ENCODE data around the gene ZBTB21.

The ZBTB21 gene

GRCh38 chr21:41948901-41949300 lies 61.3 kb downstream of the ZBTB21 start:
- no peak for DNase-seq

GRCh38 chr21:41948078-41948895 lies 61.9 kb downstream of the ZBTB21 start:
- no peak for DNase-seq

GRCh38 chr21:41945982-41946381 lies 64.2 kb downstream of the ZBTB21 start:
- DNase-seq, result no peak

DNA sequence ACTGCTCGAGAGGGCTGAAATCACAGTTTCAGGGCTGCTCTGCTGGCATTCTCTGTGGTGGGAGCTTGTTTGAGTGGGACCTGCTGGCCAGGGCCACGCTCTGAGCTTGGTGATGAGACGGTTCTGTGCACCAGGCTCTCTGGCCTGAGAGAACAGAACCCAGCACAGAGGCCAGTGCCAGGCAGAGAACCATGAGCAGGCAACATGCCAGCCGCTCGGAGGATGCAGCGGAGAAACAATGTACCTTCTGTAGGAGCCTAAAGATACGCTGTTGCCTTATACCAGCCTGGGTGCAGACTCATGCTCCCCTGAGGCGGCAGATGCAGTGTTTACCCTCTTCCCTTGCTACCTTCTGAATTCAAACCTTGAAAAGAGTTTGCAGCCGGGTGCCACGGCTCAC lies 66.3 kb downstream of the ZBTB21 start:
- no peak for DNase-seq

DNA sequence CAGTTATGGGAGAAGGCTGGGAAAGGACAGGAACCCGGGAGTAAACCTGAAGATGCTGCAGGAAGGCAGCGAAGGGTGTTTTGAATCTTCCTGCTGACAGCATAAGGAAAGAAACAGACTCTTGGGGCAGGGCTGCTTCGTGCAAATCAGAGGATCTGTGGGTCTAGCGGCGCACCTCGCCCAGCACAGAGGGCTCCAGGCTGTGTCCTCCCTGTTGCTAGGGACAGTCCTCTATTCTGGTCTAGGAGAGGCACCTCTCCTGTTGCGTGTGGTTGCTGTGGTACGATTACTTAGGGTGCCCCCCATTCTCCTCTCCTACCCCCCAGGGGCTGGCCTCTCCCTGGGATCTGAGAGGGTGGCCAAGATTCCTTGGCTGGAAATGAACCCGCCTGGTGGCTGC lies 67.7 kb downstream of the ZBTB21 start:
- no peak for DNase-seq

- no peak for DNase-seq
These were observed 68.2 kb downstream of the ZBTB21 start for GRCh38 chr21:41941941-41942340.

GRCh38 chr21:41940431-41940830 lies 69.7 kb downstream of the ZBTB21 start:
- no peak for DNase-seq

- no peak for DNase-seq
These were observed 70.8 kb downstream of the ZBTB21 start for GRCh38 chr21:41939391-41939790.

Measured in activated CD4-positive, alpha-beta T cell treated with anti-CD3 and anti-CD28 coated beads, Interleukin-2, Interleukin-6, amounts not matched to agents 100 ng/mL and 50 ng/mL, durations not matched to agents 16 hours and 8 hours (primary cell).